ENCODE measurements around the gene RADIL.

Gene RADIL

GRCh38 chr7:4885317-4885807 is 1.8 kb upstream of the RADIL start:
- ChIA-PET CTCF (interaction anchor here (1.0 kb wide), 1 partner anchor 56 kb away, joined by 3 read pairs; no protein-coding TSS in a partner anchor), POLR2A (no interaction called here)
- DNase-seq (ENCODE audit: extremely low spot score) = no peak
- TF ChIP-seq ARNT (IDR thresholded peaks at IDR 0.05) (no peak), ZNF384 (IDR thresholded peaks at IDR 0.05) (no peak)

GRCh38 chr7:4884164-4884563 is 648 bp upstream of the RADIL start:
- ChIA-PET POLR2A (no interaction called here), CTCF (interaction anchor here (0.6 to 1.3 kb wide), 6 partner anchors 34 to 203 kb away, joined by 3 to 7 read pairs (median 3); no protein-coding TSS in a partner anchor)
- DNase-seq (ENCODE audit: extremely low spot score) = no peak
- TF ChIP-seq FOXM1 (IDR thresholded peaks at IDR 0.05; ENCODE audit: borderline replicate concordance) (no peak), ARNT (IDR thresholded peaks at IDR 0.05) (no peak), TARDBP (IDR thresholded peaks at IDR 0.05) (no peak), PKNOX1 (IDR thresholded peaks at IDR 0.05) (no peak), ELF4 (IDR thresholded peaks at IDR 0.05) (no peak), NFRKB (IDR thresholded peaks at IDR 0.05) (no peak), SUZ12 (IDR thresholded peaks at IDR 0.05) (no peak), L3MBTL2 (conservative IDR thresholded peaks at IDR 0.05) (no peak), FOXA1 (IDR thresholded peaks at IDR 0.05) (no peak), BHLHE40 (IDR thresholded peaks at IDR 0.05; ENCODE audit: borderline replicate concordance) (no peak), HDGF (IDR thresholded peaks at IDR 0.05; ENCODE audit: borderline replicate concordance) (no peak), LEF1 (IDR thresholded peaks at IDR 0.05; ENCODE audit: borderline replicate concordance) (no peak)

GRCh38 chr7:4883033-4883371 is 514 bp downstream of the RADIL start:
- no peak for DNase-seq (ENCODE audit: extremely low spot score)
- ChIA-PET CTCF (interaction anchor here (0.6 to 1.3 kb wide), 11 partner anchors 9 to 269 kb away, joined by 3 to 7 read pairs (median 3); no protein-coding TSS in a partner anchor), POLR2A (interaction anchor here (0.8 to 1.2 kb wide), 3 partner anchors 9 to 85 kb away, joined by 3 read pairs; no protein-coding TSS in a partner anchor)
- TF ChIP-seq HDGF (IDR thresholded peaks at IDR 0.05; ENCODE audit: borderline replicate concordance) (no peak), CTBP1 (IDR thresholded peaks at IDR 0.05; ENCODE audit: borderline replicate concordance) (no peak), TARDBP (IDR thresholded peaks at IDR 0.05) (no peak), ARNT (IDR thresholded peaks at IDR 0.05) (no peak), SUZ12 (IDR thresholded peaks at IDR 0.05) (no peak)

GRCh38 chr7:4882169-4883032 is 1.1 kb downstream of the RADIL start:
- DNase-seq (ENCODE audit: extremely low spot score) = peak; percentile 57
- ChIA-PET POLR2A (interaction anchor here (0.8 to 1.2 kb wide), 3 partner anchors 8 to 84 kb away, joined by 3 read pairs; no protein-coding TSS in a partner anchor), CTCF (interaction anchor here (0.8 to 1.3 kb wide), 7 partner anchors 13 to 205 kb away, joined by 3 to 7 read pairs (median 4); no protein-coding TSS in a partner anchor)
- TF ChIP-seq LEF1 (IDR thresholded peaks at IDR 0.05; ENCODE audit: borderline replicate concordance) (no peak), L3MBTL2 (conservative IDR thresholded peaks at IDR 0.05) (peak; percentile 54), SP1 (IDR thresholded peaks at IDR 0.05) (no peak)

- ChIA-PET CTCF (no interaction called here), POLR2A (no interaction called here)
- TF ChIP-seq PKNOX1 (IDR thresholded peaks at IDR 0.05) (no peak), FOXK2 (IDR thresholded peaks at IDR 0.05) (no peak), TARDBP (IDR thresholded peaks at IDR 0.05) (no peak), SUZ12 (IDR thresholded peaks at IDR 0.05) (no peak), HDGF (IDR thresholded peaks at IDR 0.05; ENCODE audit: borderline replicate concordance) (no peak), FOXM1 (IDR thresholded peaks at IDR 0.05; ENCODE audit: borderline replicate concordance) (no peak), SP1 (IDR thresholded peaks at IDR 0.05) (no peak), LEF1 (IDR thresholded peaks at IDR 0.05; ENCODE audit: borderline replicate concordance) (no peak), FOXA1 (IDR thresholded peaks at IDR 0.05) (no peak)
- DNase-seq (ENCODE audit: extremely low spot score) = no peak
Observed at GRCh38 chr7:4880218-4880617, 3.3 kb downstream of the RADIL start.

- TF ChIP-seq HDGF (IDR thresholded peaks at IDR 0.05; ENCODE audit: borderline replicate concordance) (no peak), FOXK2 (IDR thresholded peaks at IDR 0.05) (no peak), ARNT (IDR thresholded peaks at IDR 0.05) (no peak), NFRKB (IDR thresholded peaks at IDR 0.05) (no peak), BHLHE40 (IDR thresholded peaks at IDR 0.05; ENCODE audit: borderline replicate concordance) (no peak), CTBP1 (IDR thresholded peaks at IDR 0.05; ENCODE audit: borderline replicate concordance) (no peak), ELF4 (IDR thresholded peaks at IDR 0.05) (no peak), PKNOX1 (IDR thresholded peaks at IDR 0.05) (no peak), ZNF384 (IDR thresholded peaks at IDR 0.05) (no peak), L3MBTL2 (conservative IDR thresholded peaks at IDR 0.05) (no peak), SP1 (IDR thresholded peaks at IDR 0.05) (no peak), LEF1 (IDR thresholded peaks at IDR 0.05; ENCODE audit: borderline replicate concordance) (no peak), FOXA1 (IDR thresholded peaks at IDR 0.05) (no peak)
Observed at GRCh38 chr7:4879396-4880081, 4.0 kb downstream of the RADIL start.

More at GRCh38 chr7:4879396-4880081, 4.0 kb downstream of the RADIL start:
- ChIA-PET CTCF (no interaction called here), POLR2A (no interaction called here)
- DNase-seq (ENCODE audit: extremely low spot score) = no peak

Measured in HEK293T (cell line).